ENCODE data around the gene CDH4. TPM values are rescaled to one million over a fixed set of nuclear protein-coding genes. Genes with fewer than 3 reads are reported as not detected.

Gene CDH4
- total RNA-seq, 2 donors from 2014 or later = not detected

DNA sequence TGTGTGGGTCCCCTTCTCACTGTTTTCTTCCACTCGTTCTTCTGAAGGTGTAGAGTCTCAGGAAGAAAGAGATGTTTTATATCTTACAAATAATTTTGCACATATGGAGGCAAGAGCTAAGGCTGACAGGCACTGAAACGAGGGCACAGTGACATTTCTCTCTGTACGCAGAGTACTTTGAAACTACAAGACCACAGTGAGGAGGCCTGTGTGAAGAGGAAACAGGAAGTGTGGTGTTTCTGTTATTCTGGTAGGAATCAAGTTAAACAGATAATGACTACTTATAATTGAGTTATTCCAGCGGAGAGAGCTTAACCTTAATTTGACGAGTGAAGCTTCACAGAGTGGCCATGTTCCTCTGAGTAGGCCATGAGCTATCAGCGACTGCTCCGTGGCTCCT, 4.8 kb downstream of the CDH4 start:
- Histone ChIP-seq H3K27me3 (replicated peaks; ENCODE audit: insufficient read depth) (no peaks in the 10 kb centered on the region), H3K4me3 (no peak overlapping the region), H3K9me3 (no peaks in the 10 kb centered on the region), H3K36me3 (no peaks in the 10 kb centered on the region), H3K4me1 (ENCODE audit: control insufficient read depth in 1 of 2, low read depth in 2 of 2) (peaks cover 0 to 10% of the 10 kb centered on the region in 2 donors), H3K27ac (no peak overlapping the region)
- no peak for DNase-seq (ENCODE audit: low spot score)
- TF ChIP-seq, protein P1, sequence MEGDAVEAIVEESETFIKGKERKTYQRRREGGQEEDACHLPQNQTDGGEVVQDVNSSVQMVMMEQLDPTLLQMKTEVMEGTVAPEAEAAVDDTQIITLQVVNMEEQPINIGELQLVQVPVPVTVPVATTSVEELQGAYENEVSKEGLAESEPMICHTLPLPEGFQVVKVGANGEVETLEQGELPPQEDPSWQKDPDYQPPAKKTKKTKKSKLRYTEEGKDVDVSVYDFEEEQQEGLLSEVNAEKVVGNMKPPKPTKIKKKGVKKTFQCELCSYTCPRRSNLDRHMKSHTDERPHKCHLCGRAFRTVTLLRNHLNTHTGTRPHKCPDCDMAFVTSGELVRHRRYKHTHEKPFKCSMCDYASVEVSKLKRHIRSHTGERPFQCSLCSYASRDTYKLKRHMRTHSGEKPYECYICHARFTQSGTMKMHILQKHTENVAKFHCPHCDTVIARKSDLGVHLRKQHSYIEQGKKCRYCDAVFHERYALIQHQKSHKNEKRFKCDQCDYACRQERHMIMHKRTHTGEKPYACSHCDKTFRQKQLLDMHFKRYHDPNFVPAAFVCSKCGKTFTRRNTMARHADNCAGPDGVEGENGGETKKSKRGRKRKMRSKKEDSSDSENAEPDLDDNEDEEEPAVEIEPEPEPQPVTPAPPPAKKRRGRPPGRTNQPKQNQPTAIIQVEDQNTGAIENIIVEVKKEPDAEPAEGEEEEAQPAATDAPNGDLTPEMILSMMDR (IDR thresholded peaks at IDR 0.05) = no peak
- no peak for ATAC-seq (ENCODE audit: insufficient number of reproducible peaks, low FRiP score, low read depth)

DNA sequence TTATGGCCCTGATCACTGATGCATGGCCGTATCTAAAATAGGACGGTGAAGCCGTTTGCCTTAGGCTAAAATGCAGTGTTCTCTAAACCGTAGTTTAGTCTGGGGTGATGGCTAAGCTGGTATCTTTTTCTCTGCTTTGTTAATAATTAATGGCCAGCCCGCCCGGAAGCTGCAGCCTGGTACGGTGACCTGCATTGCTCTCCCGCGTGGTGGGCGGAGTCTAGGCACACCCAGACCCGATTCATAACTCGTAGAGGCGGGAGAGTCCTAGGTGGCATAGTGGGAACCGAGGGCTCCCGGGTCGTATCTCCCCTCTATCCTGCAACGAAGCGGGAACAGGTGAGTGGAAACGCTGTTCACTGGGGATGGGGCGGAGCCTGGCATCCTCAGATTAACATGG, 5.5 kb downstream of the CDH4 start:
- H3K4me3 ChIP-seq = no peak overlapping the region
- H3K27me3 ChIP-seq (replicated peaks; ENCODE audit: insufficient read depth) = no peaks in the 10 kb centered on the region
- DNase-seq (ENCODE audit: low spot score) (no peak), ATAC-seq (ENCODE audit: insufficient number of reproducible peaks, low FRiP score, low read depth) (no peak)
- H3K4me1 ChIP-seq (ENCODE audit: control insufficient read depth in 1 of 2, low read depth in 2 of 2) = peaks cover 0 to 9% of the 10 kb centered on the region in 2 donors
- H3K36me3 ChIP-seq = no peaks in the 10 kb centered on the region
- TF ChIP-seq, protein P1 (IDR thresholded peaks at IDR 0.05) = no peak
- H3K27ac ChIP-seq = no peak overlapping the region
- no peaks in the 10 kb centered on the region for H3K9me3 ChIP-seq

DNA sequence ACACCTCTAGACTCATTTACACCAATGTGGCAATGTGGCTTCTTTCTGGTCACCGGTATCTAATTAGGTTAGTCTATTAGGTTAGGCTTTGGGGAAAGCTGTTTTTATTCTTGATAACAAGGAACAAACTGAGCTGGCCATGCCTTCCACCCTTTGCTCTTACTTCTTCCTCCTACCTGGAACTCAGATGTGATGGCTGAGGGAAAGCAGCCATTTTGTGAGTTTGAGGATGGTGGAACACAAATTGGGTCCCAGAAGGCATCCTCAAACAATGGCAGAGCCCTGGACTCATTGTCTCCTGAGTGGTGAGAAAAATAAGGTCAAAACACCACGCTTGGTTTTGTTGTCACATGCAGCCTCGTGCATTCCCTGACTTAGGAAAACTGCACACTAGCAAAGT, 7.7 kb downstream of the CDH4 start:
- H3K27me3 ChIP-seq (replicated peaks; ENCODE audit: insufficient read depth) = no peaks in the 10 kb centered on the region
- no peaks in the 10 kb centered on the region for H3K36me3 ChIP-seq
- H3K27ac ChIP-seq = no peak overlapping the region
- no peak for DNase-seq (ENCODE audit: low spot score)
- no peaks in the 10 kb centered on the region for H3K4me1 ChIP-seq (ENCODE audit: control insufficient read depth in 1 of 2, low read depth in 2 of 2)
- H3K4me3 ChIP-seq = no peak overlapping the region
- TF ChIP-seq, protein P1 (IDR thresholded peaks at IDR 0.05) = no peak
- ATAC-seq (ENCODE audit: insufficient number of reproducible peaks, low FRiP score, low read depth) = no peak
- no peaks in the 10 kb centered on the region for H3K9me3 ChIP-seq

DNA sequence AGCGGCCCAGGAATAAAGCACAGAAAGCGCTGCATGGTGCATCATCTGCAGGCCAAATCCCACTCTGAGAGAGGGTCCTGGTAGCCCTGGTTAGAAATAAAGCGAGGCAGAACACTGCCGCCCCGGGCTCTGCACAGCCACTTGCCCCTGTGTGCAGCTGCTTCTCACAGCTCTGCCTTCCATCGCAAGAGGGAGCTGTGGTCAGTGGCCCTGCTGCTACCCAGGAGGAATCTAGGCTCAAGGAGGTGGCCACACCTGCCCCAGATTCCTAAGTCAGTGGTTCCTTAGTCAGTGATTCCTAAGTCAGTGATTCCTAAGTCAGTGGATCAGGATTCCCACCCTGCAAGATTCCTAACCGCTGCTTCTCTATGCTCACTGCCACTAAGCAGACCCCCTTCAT, 8.8 kb downstream of the CDH4 start:
- H3K27ac ChIP-seq = no peak overlapping the region
- no peak overlapping the region for H3K4me3 ChIP-seq
- no peak for DNase-seq (ENCODE audit: low spot score)
- no peaks in the 10 kb centered on the region for H3K27me3 ChIP-seq (replicated peaks; ENCODE audit: insufficient read depth)
- H3K4me1 ChIP-seq (ENCODE audit: control insufficient read depth in 1 of 2, low read depth in 2 of 2) = no peaks in the 10 kb centered on the region
- TF ChIP-seq, protein P1 (IDR thresholded peaks at IDR 0.05) = no peak
- no peak for ATAC-seq (ENCODE audit: insufficient number of reproducible peaks, low FRiP score, low read depth)
- no peaks in the 10 kb centered on the region for H3K9me3 ChIP-seq
- no peaks in the 10 kb centered on the region for H3K36me3 ChIP-seq

DNA sequence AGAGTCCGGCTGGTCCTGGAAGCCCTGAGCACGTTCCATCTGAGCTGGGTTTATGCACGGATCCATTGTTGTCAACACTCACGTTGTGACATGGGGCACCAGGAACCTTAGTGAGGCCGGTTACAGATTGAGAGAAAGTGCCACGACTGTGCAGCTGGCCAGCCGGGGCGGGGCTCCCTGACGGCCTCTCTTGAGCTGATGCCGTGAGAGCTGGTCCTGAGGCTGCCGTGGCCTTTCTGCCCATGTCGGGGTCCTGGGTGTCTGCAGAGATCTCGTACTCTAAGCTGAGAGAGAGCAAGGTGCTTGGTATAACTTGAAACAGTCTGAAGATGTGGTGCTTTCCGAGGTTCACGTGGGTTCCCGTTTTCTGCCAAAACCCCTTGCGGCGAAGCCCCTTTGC, 10.0 kb downstream of the CDH4 start:
- Histone ChIP-seq H3K4me1 (ENCODE audit: control insufficient read depth in 1 of 2, low read depth in 2 of 2) (no peaks in the 10 kb centered on the region), H3K36me3 (no peaks in the 10 kb centered on the region), H3K9me3 (no peaks in the 10 kb centered on the region), H3K4me3 (no peak overlapping the region), H3K27ac (no peak overlapping the region), H3K27me3 (replicated peaks; ENCODE audit: insufficient read depth) (no peaks in the 10 kb centered on the region)
- no peak for DNase-seq (ENCODE audit: low spot score)
- TF ChIP-seq, protein P1 (IDR thresholded peaks at IDR 0.05) = no peak
- ATAC-seq (ENCODE audit: insufficient number of reproducible peaks, low FRiP score, low read depth) = no peak
